HepG2 (cell line): ENCODE results near the gene SEC14L5. TPM values are rescaled to one million over a fixed set of nuclear protein-coding genes. Genes with fewer than 3 reads are reported as not detected.

Source experiments
- ATAC-seq: fragments of 200-7000 bp; cut with Tn5 transposase; 3 replicates; pipeline ENCODE4 v1.9.1; 2020; ENCODE audit warnings: mild to moderate bottlenecking, moderate library complexity
- BruUV-seq: library from RNA; stranded (reverse); fragments of 400-500 nt; replicated peaks from 2 replicates; lab custom pipeline; 2021; lab: Mats Ljungman, UMichigan
- CTCF ChIA-PET: fragments of 300-600 bp; formaldehyde crosslinking; extraction: SDS; loops from one replicate; lab custom pipeline; 2021; ENCODE audit warnings: low total read pairs, inconsistent platforms, low intra/inter-chr PET ratio; lab: Yijun Ruan, JAX
- POLR2A ChIA-PET: fragments of 350-600 bp; sonication (Branson Sonifier 250); formaldehyde crosslinking; loops from one replicate; lab custom pipeline; 2020; ENCODE audit warnings: antibody characterized with exemption, inconsistent platforms; lab: Yijun Ruan, JAX
- DNase-seq: peaks from one replicate; pipeline ENCODE4 v3.0.0-alpha.2; 2015; ENCODE audit warnings: low spot score
- FAIRE-seq: peaks from 3 replicates; lab custom pipeline; 2011; peaks lifted over from hg19 to GRCh38; lab: Jason Lieb, UNC
- H2AFZ ChIP-seq: one replicate; pipeline ENCODE4 v1.6.1; 2011; ENCODE audit warnings: low read length, inconsistent platforms
- H3K27ac ChIP-seq: fragments of 300-600 bp; 3 replicates; pipeline ENCODE4 v1.8.0; 2011; ENCODE audit warnings: mixed run types, mild to moderate bottlenecking, mixed read lengths, low read length, inconsistent platforms; ENCODE audit not compliant: insufficient read depth; ENCODE audit errors: extremely low read length
- H3K27me3 ChIP-seq, 2 experiments: fragments of 200-600 bp in 1 of 2; 2 replicates in 1 of 2; 3 replicates in 1 of 2; pipeline versions ENCODE4 v1.6.0 to v1.8.0; 2011; ENCODE audit warnings: low read length in 2 of 2, mild to moderate bottlenecking in 2 of 2, moderate library complexity in 2 of 2, inconsistent platforms in 1 of 2; ENCODE audit not compliant: insufficient read depth in 2 of 2, control insufficient read depth in 1 of 2
- H3K36me3 ChIP-seq, 2 experiments: fragments of 200-600 bp in 1 of 2; replicated peaks in 1 of 2; 2 replicates in 1 of 2; 3 replicates in 1 of 2; pipeline versions ENCODE4 v1.5.1 to v1.8.0; 2011; ENCODE audit warnings: low read length in 2 of 2, inconsistent platforms in 1 of 2; ENCODE audit not compliant: insufficient read depth in 2 of 2, control insufficient read depth in 1 of 2
- H3K4me1 ChIP-seq: 2 replicates; pipeline ENCODE4 v1.5.1; 2012; ENCODE audit warnings: low read length, inconsistent platforms; ENCODE audit not compliant: insufficient read depth
- H3K4me2 ChIP-seq: 2 replicates; pipeline ENCODE4 v1.6.0; 2011; ENCODE audit warnings: low read depth, low read length, inconsistent platforms
- H3K4me3 ChIP-seq, 3 experiments: fragments of 200-600 bp in 1 of 3; sonication (generic), shearing (Covaris generic) in 1 of 3; replicated peaks in 1 of 3; 2 replicates each; pipeline ENCODE4 v1.5.1; 2011 to 2016; ENCODE audit warnings: low read length in 3 of 3, inconsistent platforms in 2 of 3, low read depth in 2 of 3, mild to moderate bottlenecking in 2 of 3, control low read depth in 1 of 3, mixed read lengths in 1 of 3; ENCODE audit not compliant: insufficient read depth in 1 of 3
- H3K79me2 ChIP-seq: one replicate; pipeline ENCODE4 v1.6.1; 2011; ENCODE audit warnings: low read length, inconsistent platforms; ENCODE audit not compliant: insufficient read depth
- H3K9ac ChIP-seq: 2 replicates; pipeline ENCODE4 v1.6.0; 2011; ENCODE audit warnings: mild to moderate bottlenecking, low read depth, low read length, inconsistent platforms; ENCODE audit not compliant: insufficient read depth
- H3K9me3 ChIP-seq: 2 replicates; pipeline ENCODE4 v1.5.1; 2012; ENCODE audit warnings: mild to moderate bottlenecking, low read length
- H4K20me1 ChIP-seq: 2 replicates; pipeline ENCODE4 v1.6.0; 2011; ENCODE audit warnings: inconsistent platforms, mild to moderate bottlenecking, low read length, moderate library complexity; ENCODE audit not compliant: insufficient read depth
- ATM ChIP-seq: fragments of 450-650 bp; IDR thresholded peaks from 2 replicates; pipeline ENCODE4 v1.7.1; 2017; ENCODE audit warnings: mild to moderate bottlenecking, borderline replicate concordance
- HNF4G ChIP-seq, 2 experiments: sonication (generic) in 1 of 2; formaldehyde crosslinking in 1 of 2; IDR thresholded peaks; 2 replicates each; pipeline versions ENCODE4 v1.4.0 to v1.6.1; 2011 to 2020; ENCODE audit warnings: borderline replicate concordance in 2 of 2, low read depth in 2 of 2, mild to moderate bottlenecking in 2 of 2, low read length in 1 of 2, missing genetic modification reagents in 1 of 2, moderate library complexity in 1 of 2
- NCOR1 ChIP-seq: fragments of 200-600 bp; sonication (generic); IDR thresholded peaks from 2 replicates; pipeline ENCODE4 v1.7.0; 2017; ENCODE audit warnings: antibody characterized with exemption, low read length, borderline replicate concordance
- NFIC ChIP-seq: IDR thresholded peaks from 2 replicates; pipeline ENCODE4 v1.6.1; 2012; ENCODE audit warnings: mild to moderate bottlenecking, low read length, inconsistent platforms
- NONO ChIP-seq, 2 experiments: fragments of 450-650 bp in 1 of 2; sonication (generic) in 1 of 2; formaldehyde crosslinking in 1 of 2; IDR thresholded peaks in 1 of 2; conservative IDR thresholded peaks in 1 of 2; 2 replicates each; pipeline versions ENCODE4 v1.6.1 to v1.8.0; 2017 to 2022; ENCODE audit warnings: mild to moderate bottlenecking in 1 of 2, missing genetic modification reagents in 1 of 2, moderate library complexity in 1 of 2
- PRPF4 ChIP-seq: fragments of 200-400 bp; formaldehyde crosslinking; IDR thresholded peaks from 2 replicates; pipeline ENCODE4 v1.6.1; 2016; ENCODE audit warnings: low read length, low read depth; ENCODE audit not compliant: poor library complexity, severe bottlenecking
- ZBTB3 ChIP-seq: sonication (generic); formaldehyde crosslinking; IDR thresholded peaks from 2 replicates; pipeline ENCODE4 v1.4.0; 2020; ENCODE audit warnings: low read depth, mild to moderate bottlenecking, moderate library complexity, missing genetic modification reagents, borderline replicate concordance
- ZNF3 ChIP-seq: IDR thresholded peaks from 2 replicates; pipeline ENCODE4 v1.7.0; 2017; ENCODE audit warnings: inconsistent platforms
- ZNF468 ChIP-seq: sonication (generic); formaldehyde crosslinking; IDR thresholded peaks from 2 replicates; pipeline ENCODE4 v1.8.0; 2022; ENCODE audit warnings: mild to moderate bottlenecking, moderate library complexity, missing genetic modification reagents
- ZNF768 ChIP-seq: sonication (generic); formaldehyde crosslinking; IDR thresholded peaks from 2 replicates; pipeline ENCODE4 v1.4.0; 2020; ENCODE audit warnings: missing genetic modification reagents
- ZSCAN20 ChIP-seq: sonication (generic); formaldehyde crosslinking; IDR thresholded peaks from 2 replicates; pipeline ENCODE4 v1.4.0; 2020; ENCODE audit warnings: missing genetic modification reagents, mild to moderate bottlenecking, borderline replicate concordance
- in situ Hi-C: cut with HindIII; loops from 2 replicates; pipeline ENCODE4 v1.10.0; 2017; ENCODE audit warnings: low pct_unique_long_range_greater_than_20kb; ENCODE audit not compliant: extremely low pct_ligation_motif_present
- intact Hi-C: fragments of 100-400 bp; cut with micrococcal nuclease; formaldehyde crosslinking; loops from one replicate; pipeline ENCODE4 v1.10.0; 2022; ENCODE audit not compliant: unreplicated experiment
- polyA plus RNA-seq, 8 experiments: library from polyadenylated mRNA; depleted of rRNA in 3 of 8; stranded (reverse) in 7 of 8; unstranded in 1 of 8; fragments of >200 nt; fragmentation: Illumina TruSeq in 4 of 8; extraction: Trizol in 4 of 8; gene quantifications; 2 replicates each; pipeline versions ENCODE4 v1.2.1 to v1.2.3, GENCODE V29; 2011 to 2016; ENCODE audit warnings: low read depth in 4 of 8, missing spikeins in 1 of 8, mixed read lengths in 1 of 8; ENCODE audit not compliant: insufficient read depth in 1 of 8
- total RNA-seq, 5 experiments: library from RNA; depleted of rRNA; stranded (reverse); fragments of >200 nt; fragmentation: Illumina TruSeq; extraction: Trizol; gene quantifications; 2 replicates each; pipeline ENCODE4 v1.2.3, GENCODE V29; 2016; ENCODE audit warnings: low read depth in 1 of 5
- TF ChIP-seq, protein P1 (sequence below), 2 experiments: sonication (generic) in 1 of 2; formaldehyde crosslinking in 1 of 2; IDR thresholded peaks; 2 replicates each; pipeline versions ENCODE4 v1.6.1 to v1.9.0; 2014 to 2022; ENCODE audit warnings: antibody characterized with exemption in 1 of 2, borderline replicate concordance in 1 of 2, inconsistent platforms in 1 of 2, low read depth in 1 of 2, missing genetic modification reagents in 1 of 2

Gene SEC14L5
- total and polyA plus RNA-seq, 2 of the 13 experiments (the other 11 are each of a cell fraction or from before 2014, with no cell fraction given): 0.40 to 0.42 TPM

DNA sequence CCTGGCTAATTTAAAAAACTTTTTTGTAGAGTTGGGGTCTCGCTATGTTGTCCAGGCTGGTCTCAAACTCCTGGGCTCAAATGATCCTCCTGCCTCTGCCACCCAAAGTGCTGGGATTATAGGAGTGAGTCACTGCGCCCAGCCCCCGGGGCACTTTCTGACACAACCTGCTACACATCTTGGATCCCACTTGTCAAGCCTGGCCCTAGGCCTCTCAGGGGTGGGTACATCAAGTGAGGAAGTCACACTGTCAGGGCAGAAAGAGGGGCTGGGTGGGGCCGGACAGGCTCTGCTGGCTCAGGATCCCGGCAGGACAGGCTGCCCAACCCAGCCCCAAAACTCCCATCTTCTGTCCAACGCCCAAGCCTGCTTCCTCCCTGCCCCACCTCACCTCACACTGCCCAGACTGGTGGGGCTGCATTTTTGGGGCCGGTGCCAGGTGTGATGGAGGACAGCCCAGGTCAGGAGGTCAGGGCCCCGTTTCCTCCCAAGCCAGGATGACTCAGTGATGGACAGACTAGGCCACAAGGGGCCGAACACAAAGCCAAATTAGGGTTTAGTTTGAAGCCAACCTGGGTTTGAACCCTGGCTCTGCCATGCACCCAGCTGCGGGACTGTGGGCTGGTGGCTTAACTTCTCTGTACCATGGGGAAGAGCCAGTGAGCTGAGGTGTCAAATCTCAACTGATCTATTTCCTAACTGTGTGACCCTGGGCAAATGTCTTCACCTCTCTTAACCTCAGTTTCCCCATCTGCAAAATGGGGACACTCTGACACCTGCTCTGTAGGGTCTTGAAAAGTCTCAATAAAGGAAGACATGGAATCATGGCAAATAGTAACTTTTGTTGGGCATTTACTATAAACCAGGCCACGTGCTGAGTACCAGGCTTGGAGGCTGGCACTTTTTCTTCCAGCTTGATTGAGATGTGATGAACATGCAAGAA, 12.3 kb upstream of the SEC14L5 start (continued):
- TF ChIP-seq ZSCAN20 (CRISPR knock-in tag) (no peak), ZNF768 (CRISPR knock-in tag) (peak; percentile 43), ZNF3 (CRISPR knock-in tag) (no peak), NCOR1 (no peak)
- TF ChIP-seq, all 625 proteins: peak for 13

- POLR2A ChIA-PET: interaction anchor here (1.3 to 2.7 kb wide), 4 partner anchors 10 to 86 kb away, joined by 4 to 43 read pairs (median 16); partner anchors contain the start of genes NAGPA, PPL and SEC14L5
- intact Hi-C loops: loop anchor here (5.0 kb wide), 1 partner anchor 35 kb away; no protein-coding TSS in a partner anchor
- TF ChIP-seq ZBTB3 (CRISPR knock-in tag) (no peak), NFIC (no peak), ZNF468 (no peak), HNF4G (IDR thresholded peaks at IDR 0.05; ENCODE audit: borderline replicate concordance, low read depth, low read length) (no peak), HNF4G (CRISPR knock-in tag; IDR thresholded peaks at IDR 0.05; ENCODE audit: borderline replicate concordance, low read depth) (no peak), PRPF4 (no peak), NONO (IDR thresholded peaks at IDR 0.05) (0 out of 2 replicates have a peak, but pooled peaks have one; percentile 78), NONO (CRISPR knock-in tag; conservative IDR thresholded peaks at IDR 0.05) (no peak), ATM (0 out of 2 replicates have a peak, but pooled peaks have one; percentile 50)
- TF ChIP-seq, protein P1, sequence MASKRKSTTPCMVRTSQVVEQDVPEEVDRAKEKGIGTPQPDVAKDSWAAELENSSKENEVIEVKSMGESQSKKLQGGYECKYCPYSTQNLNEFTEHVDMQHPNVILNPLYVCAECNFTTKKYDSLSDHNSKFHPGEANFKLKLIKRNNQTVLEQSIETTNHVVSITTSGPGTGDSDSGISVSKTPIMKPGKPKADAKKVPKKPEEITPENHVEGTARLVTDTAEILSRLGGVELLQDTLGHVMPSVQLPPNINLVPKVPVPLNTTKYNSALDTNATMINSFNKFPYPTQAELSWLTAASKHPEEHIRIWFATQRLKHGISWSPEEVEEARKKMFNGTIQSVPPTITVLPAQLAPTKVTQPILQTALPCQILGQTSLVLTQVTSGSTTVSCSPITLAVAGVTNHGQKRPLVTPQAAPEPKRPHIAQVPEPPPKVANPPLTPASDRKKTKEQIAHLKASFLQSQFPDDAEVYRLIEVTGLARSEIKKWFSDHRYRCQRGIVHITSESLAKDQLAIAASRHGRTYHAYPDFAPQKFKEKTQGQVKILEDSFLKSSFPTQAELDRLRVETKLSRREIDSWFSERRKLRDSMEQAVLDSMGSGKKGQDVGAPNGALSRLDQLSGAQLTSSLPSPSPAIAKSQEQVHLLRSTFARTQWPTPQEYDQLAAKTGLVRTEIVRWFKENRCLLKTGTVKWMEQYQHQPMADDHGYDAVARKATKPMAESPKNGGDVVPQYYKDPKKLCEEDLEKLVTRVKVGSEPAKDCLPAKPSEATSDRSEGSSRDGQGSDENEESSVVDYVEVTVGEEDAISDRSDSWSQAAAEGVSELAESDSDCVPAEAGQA (IDR thresholded peaks at IDR 0.05; ENCODE audit: low read depth): no peak
- TF ChIP-seq, protein P1 (CRISPR knock-in tag; IDR thresholded peaks at IDR 0.05; ENCODE audit: borderline replicate concordance): no peak
Observed at GRCh38 chr16:4946917-4947316, 11.2 kb upstream of the SEC14L5 start.

More at GRCh38 chr16:4946917-4947316, 11.2 kb upstream of the SEC14L5 start:
- no peak overlapping the region for H3K9ac ChIP-seq
- H3K79me2 ChIP-seq: no peaks in the 10 kb centered on the region
- no peaks in the 10 kb centered on the region for H4K20me1 ChIP-seq
- no peaks in the 10 kb centered on the region; a peak in 1 of 5 replicates for H3K27me3 ChIP-seq
- no peak overlapping the region for H3K27ac ChIP-seq
- peak overlapping the region; percentile 77 for H3K4me2 ChIP-seq
- in situ Hi-C loops: no loop called here
- CTCF ChIA-PET: no interaction called here
- no peak overlapping the region for H3K4me3 ChIP-seq
- no peak overlapping the region for H2AFZ ChIP-seq
- no TSS peak for BruUV-seq
- H3K9me3 ChIP-seq: no peaks in the 10 kb centered on the region
- no peaks in the 10 kb centered on the region for H3K36me3 ChIP-seq
- ATAC-seq (no peak), DNase-seq (no peak), FAIRE-seq (no peak)
- H3K4me1 ChIP-seq: peaks cover 83% of the 10 kb centered on the region
